ENCODE data around the gene PPP1R27. TPM values are rescaled to one million over a fixed set of nuclear protein-coding genes. Genes with fewer than 3 reads are reported as not detected.

Gene PPP1R27
- total and polyA plus RNA-seq, 9 of the 15 experiments (the other 6 are each of a cell fraction or from before 2014, with no cell fraction given): 0.29 to 6.9 (median 1.5) TPM; not detected in 2

GRCh38 chr17:81821603-81822311 lies 13.1 kb downstream of the PPP1R27 start (continued):
- TF ChIP-seq CHAMP1 (IDR thresholded peaks at IDR 0.05): no peak
- peak; percentile 91; the same call in 1 of the 2 replicates for TF ChIP-seq ZNF830 (CRISPR knock-in tag; IDR thresholded peaks at IDR 0.05)
- peak; percentile 90 for TF ChIP-seq MTA3 (IDR thresholded peaks at IDR 0.05; ENCODE audit: borderline replicate concordance)
- no peak for TF ChIP-seq RFX1 (IDR thresholded peaks at IDR 0.05)
- no peak for TF ChIP-seq ASH1L (IDR thresholded peaks at IDR 0.05; ENCODE audit: borderline replicate concordance, low read depth, partially characterized antibody)
- TF ChIP-seq PTBP1 (IDR thresholded peaks at IDR 0.05; ENCODE audit: low read depth, low read length): no peak
- no peak; the same call in 1 of the 2 replicates for TF ChIP-seq HBP1 (CRISPR knock-in tag; IDR thresholded peaks at IDR 0.05)
- no peak for TF ChIP-seq CEBPG (CRISPR knock-in tag; IDR thresholded peaks at IDR 0.05)
- no peak for TF ChIP-seq CEBPG (tag; conservative IDR thresholded peaks at IDR 0.05 in 1 of 2, IDR thresholded peaks at IDR 0.05 in 1 of 2)
- no peak for TF ChIP-seq ZEB2 (IDR thresholded peaks at IDR 0.05)
- TF ChIP-seq, protein P1, sequence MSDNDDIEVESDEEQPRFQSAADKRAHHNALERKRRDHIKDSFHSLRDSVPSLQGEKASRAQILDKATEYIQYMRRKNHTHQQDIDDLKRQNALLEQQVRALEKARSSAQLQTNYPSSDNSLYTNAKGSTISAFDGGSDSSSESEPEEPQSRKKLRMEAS (CRISPR knock-in tag; IDR thresholded peaks at IDR 0.05): peak; percentile 92
- TF ChIP-seq MAFF (IDR thresholded peaks at IDR 0.05; ENCODE audit: low read length): no peak
- TF ChIP-seq ARHGAP35 (IDR thresholded peaks at IDR 0.05; ENCODE audit: partially characterized antibody): no peak
- no peak for TF ChIP-seq TCF7 (IDR thresholded peaks at IDR 0.05; ENCODE audit: borderline replicate concordance)
- no peak for TF ChIP-seq HLTF (IDR thresholded peaks at IDR 0.05)
- no peak; the same call in 1 of the 2 replicates for TF ChIP-seq RNF2 (IDR thresholded peaks at IDR 0.05)
- TF ChIP-seq, protein P2, sequence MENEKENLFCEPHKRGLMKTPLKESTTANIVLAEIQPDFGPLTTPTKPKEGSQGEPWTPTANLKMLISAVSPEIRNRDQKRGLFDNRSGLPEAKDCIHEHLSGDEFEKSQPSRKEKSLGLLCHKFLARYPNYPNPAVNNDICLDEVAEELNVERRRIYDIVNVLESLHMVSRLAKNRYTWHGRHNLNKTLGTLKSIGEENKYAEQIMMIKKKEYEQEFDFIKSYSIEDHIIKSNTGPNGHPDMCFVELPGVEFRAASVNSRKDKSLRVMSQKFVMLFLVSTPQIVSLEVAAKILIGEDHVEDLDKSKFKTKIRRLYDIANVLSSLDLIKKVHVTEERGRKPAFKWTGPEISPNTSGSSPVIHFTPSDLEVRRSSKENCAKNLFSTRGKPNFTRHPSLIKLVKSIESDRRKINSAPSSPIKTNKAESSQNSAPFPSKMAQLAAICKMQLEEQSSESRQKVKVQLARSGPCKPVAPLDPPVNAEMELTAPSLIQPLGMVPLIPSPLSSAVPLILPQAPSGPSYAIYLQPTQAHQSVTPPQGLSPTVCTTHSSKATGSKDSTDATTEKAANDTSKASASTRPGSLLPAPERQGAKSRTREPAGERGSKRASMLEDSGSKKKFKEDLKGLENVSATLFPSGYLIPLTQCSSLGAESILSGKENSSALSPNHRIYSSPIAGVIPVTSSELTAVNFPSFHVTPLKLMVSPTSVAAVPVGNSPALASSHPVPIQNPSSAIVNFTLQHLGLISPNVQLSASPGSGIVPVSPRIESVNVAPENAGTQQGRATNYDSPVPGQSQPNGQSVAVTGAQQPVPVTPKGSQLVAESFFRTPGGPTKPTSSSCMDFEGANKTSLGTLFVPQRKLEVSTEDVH (IDR thresholded peaks at IDR 0.05; ENCODE audit: low read depth, partially characterized antibody): peak; percentile 41
- TF ChIP-seq ETS2 (tag; IDR thresholded peaks at IDR 0.05; ENCODE audit: borderline replicate concordance, poor library complexity, severe bottlenecking): no peak
- peak; percentile 93 for TF ChIP-seq ZNF589 (CRISPR knock-in tag; IDR thresholded peaks at IDR 0.05; ENCODE audit: low read depth)
- TF ChIP-seq PHB2 (IDR thresholded peaks at IDR 0.05; ENCODE audit: low read depth): 0 out of 2 replicates have a peak, but pooled peaks have one; percentile 10
- no peak for TF ChIP-seq RBM25 (IDR thresholded peaks at IDR 0.05; ENCODE audit: low read depth, low read length, severe bottlenecking)
- TF ChIP-seq LCOR (CRISPR knock-in tag; IDR thresholded peaks at IDR 0.05): 0 out of 2 replicates have a peak, but pooled peaks have one; percentile 49
- no peak for TF ChIP-seq PHB (CRISPR knock-in tag; IDR thresholded peaks at IDR 0.05)
